Mononuclear cell (primary cell): Measurements from ENCODE around the gene CFHR5. TPM values are rescaled to one million over a fixed set of nuclear protein-coding genes. Genes with fewer than 3 reads are reported as not detected.
"Not testable (repeated sequence)": the region's sequence is repeated elsewhere in the genome, so short reads cannot be mapped to it uniquely, and the experiment has no call there.

Experiments used
- H3K27me3 ChIP-seq: 2 replicates; pipeline ENCODE4 v1.6.0; 2011; ENCODE audit warnings: low read length, control low read depth; ENCODE audit not compliant: insufficient read depth
- H3K4me1 ChIP-seq: 2 replicates; pipeline ENCODE4 v1.5.1; 2011; ENCODE audit warnings: mild to moderate bottlenecking, low read length, control low read depth; ENCODE audit not compliant: insufficient read depth
- H3K4me3 ChIP-seq: 2 replicates; pipeline ENCODE4 v1.5.1; 2011; ENCODE audit warnings: mild to moderate bottlenecking, low read length, moderate library complexity
- H3K9me3 ChIP-seq: 2 replicates; pipeline ENCODE4 v1.5.1; 2011; ENCODE audit warnings: low read depth, mild to moderate bottlenecking, control low read depth, low read length
- total RNA-seq: library from RNA; depleted of rRNA; stranded (reverse); fragments of >200 nt; gene quantifications from one replicate; pipeline ENCODE4 v1.2.3, GENCODE V29; 2012

CFHR5 gene
- total RNA-seq, 1 donor, result not detected

DNA sequence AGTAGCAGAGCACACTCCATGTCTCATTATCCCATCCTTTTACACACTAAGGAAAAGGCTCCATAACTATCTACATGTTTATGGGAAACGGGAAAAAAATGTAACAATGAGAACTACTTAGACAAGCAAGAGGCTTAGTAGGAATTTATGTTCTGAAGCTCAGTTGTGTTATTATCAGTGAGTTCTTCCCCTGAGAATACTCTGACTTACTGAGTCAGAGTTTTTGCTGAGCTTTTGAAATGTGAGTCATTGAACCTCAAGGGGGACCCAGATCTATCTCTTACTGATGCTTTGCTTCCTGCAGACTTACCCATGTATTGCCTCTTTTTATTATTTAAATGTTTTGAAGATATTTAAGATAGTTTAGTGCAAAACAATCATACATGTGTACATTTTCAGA is 20.1 kb downstream of the CFHR5 start:
- H3K4me1 ChIP-seq, result no peaks in the 10 kb centered on the region
- H3K4me3 ChIP-seq, result no peak overlapping the region
- no peaks in the 10 kb centered on the region for H3K9me3 ChIP-seq
- H3K27me3 ChIP-seq, result no peaks in the 10 kb centered on the region

DNA sequence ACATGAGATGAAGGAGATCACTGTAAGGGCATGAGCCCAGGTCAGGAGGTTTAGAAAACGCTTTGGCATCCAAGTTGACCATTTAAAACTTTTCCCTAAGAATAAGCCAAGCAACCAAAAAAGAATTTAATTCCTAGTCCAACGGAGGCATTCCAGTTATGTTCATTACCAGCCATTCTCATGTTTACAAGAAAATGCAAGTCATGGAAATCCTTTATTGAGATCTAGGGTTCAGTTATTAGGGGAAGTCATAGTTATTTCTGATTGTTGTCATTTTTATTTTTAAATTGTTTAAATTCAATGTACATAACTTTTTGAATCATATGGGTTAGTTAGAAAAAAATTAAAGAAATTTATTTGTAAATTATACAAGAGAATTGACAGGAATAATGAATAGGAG is 24.5 kb downstream of the CFHR5 start:
- H3K9me3 ChIP-seq, result no peaks in the 10 kb centered on the region
- H3K27me3 ChIP-seq, result no peaks in the 10 kb centered on the region
- H3K4me3 ChIP-seq, result no peak overlapping the region
- H3K4me1 ChIP-seq, result no peaks in the 10 kb centered on the region

DNA sequence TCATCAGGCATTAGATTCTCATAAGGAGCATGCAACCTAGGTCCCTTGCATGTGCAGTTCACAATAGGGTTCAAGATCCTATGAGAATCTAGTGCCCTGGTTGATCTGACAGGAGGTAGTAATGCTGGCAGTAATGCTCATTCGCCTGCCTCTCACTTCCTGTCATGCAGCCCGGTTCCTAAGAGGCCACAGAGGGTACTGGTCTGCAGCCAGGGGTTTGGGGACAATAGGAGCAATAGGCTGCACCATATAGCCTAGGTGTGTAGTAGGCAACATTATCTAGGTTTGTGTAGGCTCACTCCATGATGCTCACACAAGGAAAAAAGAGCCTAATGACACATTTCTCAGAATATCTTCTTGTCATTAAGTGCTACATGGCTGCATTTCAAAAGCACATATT is 25.8 kb downstream of the CFHR5 start:
- H3K4me1 ChIP-seq, result no peaks in the 10 kb centered on the region
- no peaks in the 10 kb centered on the region for H3K9me3 ChIP-seq
- no peaks in the 10 kb centered on the region for H3K27me3 ChIP-seq
- no peak overlapping the region for H3K4me3 ChIP-seq

DNA sequence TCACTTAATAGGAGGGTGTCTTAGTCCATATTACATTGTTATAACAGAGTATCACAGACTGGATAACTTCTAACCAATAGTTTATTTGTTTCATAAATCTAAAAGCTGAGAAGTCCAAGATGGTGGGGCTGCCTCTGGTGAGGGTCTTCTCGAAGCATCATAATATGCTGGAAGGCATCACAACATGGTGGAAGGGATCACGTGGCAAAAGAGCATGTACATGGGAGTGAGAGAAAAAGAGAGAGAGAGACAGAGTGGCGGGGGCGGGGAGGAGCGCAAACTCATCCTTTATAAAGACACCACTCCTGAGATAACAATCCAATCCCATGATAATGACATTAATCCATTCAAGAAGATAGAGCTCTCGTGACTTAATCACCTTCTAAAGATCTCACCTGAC is 31.5 kb downstream of the CFHR5 start:
- no peaks in the 10 kb centered on the region for H3K27me3 ChIP-seq
- H3K4me3 ChIP-seq, result no peak overlapping the region
- peaks cover 8% of the 10 kb centered on the region for H3K9me3 ChIP-seq
- H3K4me1 ChIP-seq, result no peaks in the 10 kb centered on the region

DNA sequence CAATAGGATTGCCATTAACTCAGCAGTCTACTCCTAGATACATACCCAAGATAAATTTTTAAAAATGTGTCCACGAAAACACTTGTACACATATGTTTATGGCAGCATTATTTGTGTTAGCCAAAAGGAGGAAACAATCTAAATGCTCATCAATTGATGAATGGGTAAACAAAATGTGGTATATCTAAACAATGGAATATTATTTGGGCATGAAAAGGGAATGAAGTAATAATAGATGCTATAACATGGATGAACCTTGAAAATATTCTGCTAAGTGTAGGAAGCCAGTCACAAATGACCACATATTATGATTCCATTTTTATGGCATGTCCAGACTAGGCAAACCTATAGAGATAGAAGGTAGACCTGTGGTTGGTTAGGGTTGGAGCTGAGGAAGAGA is 34.3 kb downstream of the CFHR5 start:
- Histone ChIP-seq H3K27me3 (no peaks in the 10 kb centered on the region), H3K4me1 (no peaks in the 10 kb centered on the region), H3K4me3 (no peak overlapping the region), H3K9me3 (peaks cover 8% of the 10 kb centered on the region)

DNA sequence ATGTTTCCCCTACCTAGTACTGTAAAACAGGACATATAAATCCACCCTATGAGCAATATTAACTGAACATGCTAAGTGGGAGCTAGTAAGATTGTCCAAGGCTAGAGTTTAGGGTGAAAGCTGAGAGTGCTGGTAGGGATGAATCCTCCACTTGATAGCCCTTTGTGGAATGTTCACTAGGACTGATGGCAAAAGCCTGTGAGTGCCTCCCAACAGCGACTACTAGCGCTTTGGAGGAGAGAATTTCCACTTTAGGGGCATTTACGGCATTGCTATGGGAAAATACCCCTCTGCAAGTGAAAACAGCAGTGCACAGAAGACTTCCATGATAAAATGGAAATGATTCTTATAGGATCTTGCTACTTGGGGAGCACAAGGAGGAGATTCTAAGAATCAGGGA is 35.9 kb downstream of the CFHR5 start:
- Histone ChIP-seq H3K4me1 (no peaks in the 10 kb centered on the region), H3K27me3 (no peaks in the 10 kb centered on the region), H3K4me3 (no peak overlapping the region), H3K9me3 (peaks cover 8% of the 10 kb centered on the region)

DNA sequence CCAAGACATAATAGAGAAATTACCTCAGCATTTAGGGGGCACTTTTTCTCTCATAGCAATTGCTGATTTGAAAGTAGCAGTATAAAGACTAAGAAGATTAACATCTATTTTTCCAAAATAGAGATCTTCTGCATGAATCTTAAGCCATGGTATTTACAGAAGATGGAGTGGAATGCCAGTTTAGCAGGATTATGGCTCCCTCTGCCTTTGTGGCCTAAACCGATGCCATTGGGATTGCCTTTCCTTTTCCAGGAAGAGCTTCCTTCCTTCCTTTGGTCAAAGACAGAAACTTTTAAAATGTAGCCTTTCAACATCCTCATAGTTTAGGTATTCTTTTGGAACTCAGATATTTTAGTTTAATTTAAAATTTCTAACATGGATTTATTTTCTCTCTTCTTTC is 39.4 kb downstream of the CFHR5 start:
- H3K4me1 ChIP-seq, result no peaks in the 10 kb centered on the region
- no peak overlapping the region for H3K4me3 ChIP-seq
- no peaks in the 10 kb centered on the region for H3K27me3 ChIP-seq

DNA sequence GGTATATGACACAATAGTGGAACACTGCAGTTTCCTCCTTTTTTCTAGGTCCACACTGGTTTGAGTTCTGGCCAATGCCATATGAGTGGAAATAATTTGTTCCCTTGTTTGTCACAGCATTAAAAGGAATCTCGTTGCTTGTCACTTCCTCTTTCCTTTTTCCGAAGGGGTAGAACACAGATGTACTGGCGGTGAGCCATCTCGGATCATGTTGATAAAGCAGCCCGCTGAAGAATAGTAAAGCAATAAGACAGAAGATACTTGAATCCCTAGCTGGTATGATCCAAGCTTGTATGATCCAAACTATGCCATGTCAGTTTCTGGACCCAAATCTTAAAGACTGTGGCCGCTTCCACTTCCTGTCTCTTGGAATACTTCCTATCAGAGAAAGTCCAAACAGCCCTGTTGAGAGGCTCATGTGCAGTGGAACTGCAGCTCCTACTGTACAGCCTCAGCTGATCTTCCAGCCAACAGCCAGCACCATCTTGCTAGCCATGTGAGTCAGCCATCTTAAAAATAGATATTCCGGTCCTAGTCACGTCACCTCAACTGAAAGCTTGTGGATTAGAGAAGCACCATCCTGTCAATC is 40.3 kb downstream of the CFHR5 start:
- no peaks in the 10 kb centered on the region for H3K9me3 ChIP-seq
- no peaks in the 10 kb centered on the region for H3K27me3 ChIP-seq
- H3K4me1 ChIP-seq, result no peaks in the 10 kb centered on the region
- H3K4me3 ChIP-seq, result no peak overlapping the region

More for the DNA sequence above, 39.4 kb downstream of the CFHR5 start:
- peaks cover 2% of the 10 kb centered on the region for H3K9me3 ChIP-seq

DNA sequence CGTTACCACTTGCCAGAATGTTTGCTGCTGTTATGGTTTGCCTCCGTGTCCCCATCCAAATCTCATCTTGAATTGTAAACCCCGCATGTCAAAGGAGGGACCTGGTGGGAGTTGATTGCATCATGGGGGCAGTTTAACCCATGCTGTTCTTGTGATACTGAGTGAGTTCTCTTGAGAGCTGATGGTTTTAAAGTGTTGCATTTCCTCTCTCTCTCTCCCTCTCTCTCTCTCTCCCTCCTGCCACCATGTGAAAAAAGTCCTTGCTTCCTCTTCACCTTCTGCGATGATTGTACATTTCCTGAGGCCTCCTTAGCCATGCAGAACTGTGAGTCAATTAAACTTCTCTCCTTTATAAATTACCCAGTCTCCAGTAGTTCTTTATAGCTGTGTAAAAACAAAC is 44.4 kb downstream of the CFHR5 start:
- Histone ChIP-seq H3K4me3 (no peak overlapping the region), H3K4me1 (no peaks in the 10 kb centered on the region), H3K27me3 (no peaks in the 10 kb centered on the region), H3K9me3 (no peaks in the 10 kb centered on the region)

DNA sequence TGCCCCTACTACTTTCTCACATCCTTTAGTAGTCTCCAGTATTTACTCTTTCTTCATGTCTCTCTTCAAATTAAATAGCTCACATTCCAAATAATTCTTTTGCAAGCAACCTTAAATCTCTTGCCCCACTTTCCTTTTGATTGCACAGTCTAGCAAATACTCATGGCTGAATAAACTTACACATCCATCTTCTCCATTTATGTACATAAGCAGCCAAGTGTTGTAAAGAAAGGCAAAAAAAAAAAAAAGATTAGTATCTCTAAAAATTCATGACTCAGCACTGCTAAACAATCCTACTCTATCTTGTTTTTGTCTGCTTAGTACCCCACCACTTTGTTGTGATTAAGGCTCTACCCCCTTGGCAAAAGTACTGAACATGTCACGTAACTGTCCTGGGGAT is 47.1 kb downstream of the CFHR5 start:
- H3K4me3 ChIP-seq, result no peak overlapping the region

DNA sequence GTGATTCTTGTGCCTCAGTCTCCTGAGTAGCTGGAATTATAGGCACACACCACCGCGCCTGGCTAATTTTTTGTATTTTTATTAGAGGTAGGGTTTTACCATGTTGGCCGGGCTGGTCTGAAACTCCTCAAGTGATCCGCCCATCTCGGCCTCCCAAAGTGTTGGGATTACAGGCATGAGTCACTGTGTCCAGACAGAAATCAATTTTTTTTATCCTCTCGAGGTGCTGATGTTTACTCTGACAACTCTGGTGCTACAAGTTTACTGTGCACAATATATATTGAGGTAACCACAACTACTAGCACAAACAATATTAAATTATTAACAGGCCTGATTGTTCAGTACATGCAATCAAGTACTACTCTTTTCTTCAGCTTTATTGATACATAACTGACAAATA is 50.0 kb downstream of the CFHR5 start:
- Histone ChIP-seq H3K4me3 (no peak overlapping the region), H3K27me3 (no peaks in the 10 kb centered on the region), H3K9me3 (no peaks in the 10 kb centered on the region), H3K4me1 (no peaks in the 10 kb centered on the region)

More for the DNA sequence above, 47.1 kb downstream of the CFHR5 start:
- Histone ChIP-seq H3K27me3 (no peaks in the 10 kb centered on the region), H3K4me1 (no peaks in the 10 kb centered on the region), H3K9me3 (no peaks in the 10 kb centered on the region)

DNA sequence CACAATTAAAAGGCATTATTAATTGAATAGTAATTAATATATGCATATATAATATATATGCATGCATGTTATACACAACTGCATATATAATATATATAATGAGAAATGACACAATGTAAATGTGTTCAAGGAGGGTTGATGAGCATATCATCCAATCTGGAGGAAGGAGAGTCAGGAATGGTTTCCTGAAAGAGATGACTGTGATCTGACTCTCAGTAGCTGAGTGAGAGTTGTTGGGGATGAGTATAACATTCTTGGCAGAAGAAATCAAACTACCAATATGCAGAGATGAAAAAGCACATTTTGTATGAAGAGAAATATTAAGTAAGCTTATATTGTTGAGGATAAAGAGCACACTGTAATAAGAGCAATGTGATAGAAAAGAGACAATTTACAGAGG is 52.4 kb downstream of the CFHR5 start:
- Histone ChIP-seq H3K4me3 (no peak overlapping the region), H3K27me3 (no peaks in the 10 kb centered on the region), H3K9me3 (no peaks in the 10 kb centered on the region), H3K4me1 (no peaks in the 10 kb centered on the region)

DNA sequence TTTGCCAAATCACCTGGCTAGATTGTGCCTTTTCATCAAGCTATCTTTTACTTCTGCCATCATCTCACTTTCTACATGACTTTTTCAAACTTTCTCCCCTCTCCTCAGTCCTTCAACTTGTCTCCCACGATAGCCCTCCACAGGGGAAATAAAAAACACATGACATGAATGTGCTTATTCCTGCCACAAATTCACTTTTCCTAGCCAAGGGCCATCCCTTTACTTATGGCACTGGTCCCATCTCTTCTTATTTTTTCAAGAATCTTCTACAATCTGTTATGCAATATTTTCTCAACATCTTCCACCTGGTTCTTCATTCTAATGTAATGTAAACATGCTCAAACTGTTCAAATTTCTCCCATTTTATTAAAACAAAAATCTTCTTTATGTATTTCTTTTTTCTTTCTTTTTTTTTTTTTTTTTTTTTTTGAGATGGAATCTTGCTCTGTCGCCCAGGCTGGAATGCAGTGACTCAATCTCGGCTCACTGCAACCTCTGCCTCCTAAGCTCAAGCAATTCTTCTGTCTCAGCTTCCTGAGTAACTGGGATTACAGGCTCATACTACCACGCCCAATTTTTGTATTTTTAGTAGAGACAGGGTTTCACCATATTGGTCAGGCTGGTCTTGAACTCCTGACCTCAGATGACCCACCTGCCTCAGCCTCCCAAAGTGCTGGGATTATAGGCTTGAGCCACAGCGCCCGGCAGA is 57.4 kb downstream of the CFHR5 start:
- H3K27me3 ChIP-seq, H3K9me3 ChIP-seq, H3K4me3 ChIP-seq, H3K4me1 ChIP-seq: not testable (repeated sequence)

DNA sequence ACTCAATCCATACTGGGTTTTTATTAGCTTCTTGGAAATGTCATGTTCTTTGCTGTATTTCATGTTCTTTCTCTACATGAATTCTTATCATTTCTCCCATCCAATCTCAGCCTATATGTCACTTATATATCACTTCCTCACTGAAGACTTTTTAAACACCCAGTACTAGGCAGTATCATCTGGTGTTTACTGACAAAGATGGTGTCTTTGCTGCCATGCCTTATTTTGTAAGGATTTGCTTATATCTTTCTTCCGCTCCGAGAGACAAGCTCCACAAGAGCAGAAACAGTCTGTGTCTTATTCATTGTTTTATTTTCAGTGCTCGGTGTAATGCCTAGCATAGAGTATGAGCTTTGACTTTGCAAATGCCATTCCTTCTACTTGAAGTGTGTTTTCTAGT is 59.5 kb downstream of the CFHR5 start:
- Histone ChIP-seq H3K4me3 (no peak overlapping the region), H3K27me3 (no peaks in the 10 kb centered on the region), H3K4me1 (no peaks in the 10 kb centered on the region), H3K9me3 (no peaks in the 10 kb centered on the region)

DNA sequence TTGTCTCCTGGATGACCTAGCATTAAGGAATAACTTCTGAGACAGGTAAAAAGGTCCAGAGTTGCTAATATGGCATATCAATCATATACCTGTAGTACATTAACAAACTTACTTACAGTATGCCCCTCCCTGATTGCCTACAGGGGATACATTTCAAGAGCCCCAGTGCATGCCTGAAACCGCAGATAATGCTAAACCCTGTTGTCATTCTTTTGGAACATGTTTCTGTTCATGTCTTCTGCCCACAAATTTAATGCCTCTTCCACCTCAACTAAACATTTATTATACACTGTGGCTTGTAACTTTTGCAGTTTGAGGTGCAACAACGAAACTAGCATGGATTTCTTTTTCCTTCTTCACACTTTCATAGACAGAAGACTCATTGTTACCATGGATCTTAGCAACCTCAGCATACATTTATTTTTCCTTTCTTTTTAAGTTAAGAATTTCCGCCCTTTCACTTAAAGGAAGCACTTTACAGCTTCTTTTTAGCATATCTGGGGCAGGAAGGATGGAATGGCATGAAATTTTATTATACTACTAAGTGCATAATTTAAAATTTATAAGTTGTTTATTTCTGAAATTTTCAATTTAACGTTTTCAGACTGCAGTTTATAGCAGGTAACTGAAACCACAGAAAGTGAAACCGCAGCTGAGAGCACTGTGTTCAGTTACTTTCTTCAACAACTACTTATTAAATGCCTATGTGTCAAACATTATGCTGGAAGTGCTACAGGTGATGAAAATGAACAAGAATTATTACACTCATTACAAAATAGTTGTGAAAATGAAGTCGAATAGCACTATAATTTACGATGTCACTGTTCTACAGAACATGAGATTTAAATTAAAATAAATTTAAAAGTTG is 64.4 kb downstream of the CFHR5 start:
- peaks cover 2% of the 10 kb centered on the region for H3K27me3 ChIP-seq
- H3K9me3 ChIP-seq, result no peaks in the 10 kb centered on the region
- H3K4me3 ChIP-seq, result no peak overlapping the region
- H3K4me1 ChIP-seq, result no peaks in the 10 kb centered on the region
